BE2C (cell line): ENCODE data around the gene NPR1. TPM values are rescaled to one million over a fixed set of nuclear protein-coding genes. Genes with fewer than 3 reads are reported as not detected.

ENCODE experiments used
- DNase-seq: peaks from one replicate; pipeline ENCODE4 v3.0.0-alpha.2; 2020
- H3K27me3 ChIP-seq: fragments of 250-450 bp; sonication (Bioruptor Pico); 2 replicates; pipeline ENCODE4 v1.5.1; 2020; ENCODE audit warnings: mild to moderate bottlenecking
- H3K36me3 ChIP-seq: fragments of 250-450 bp; sonication (Bioruptor Pico); 2 replicates; pipeline ENCODE4 v1.5.1; 2020; ENCODE audit warnings: mild to moderate bottlenecking
- H3K4me1 ChIP-seq: fragments of 250-450 bp; sonication (Bioruptor Pico); 2 replicates; pipeline ENCODE4 v1.5.1; 2020
- H3K4me3 ChIP-seq: 2 replicates; pipeline ENCODE4 v1.5.1; 2011; ENCODE audit warnings: low read depth, low read length
- H3K9me3 ChIP-seq: fragments of 250-450 bp; sonication (Bioruptor Pico); 2 replicates; pipeline ENCODE4 v1.5.1; 2020
- CTCF ChIP-seq: IDR thresholded peaks from 2 replicates; pipeline ENCODE4 v1.5.1; 2012; ENCODE audit warnings: mild to moderate bottlenecking, low read depth, low read length
- polyA plus RNA-seq: library from polyadenylated mRNA; unstranded; fragments of >200 nt; gene quantifications from one replicate; pipeline ENCODE4 v1.2.1, GENCODE V29; 2012; ENCODE audit warnings: low read depth, missing spikeins; ENCODE audit not compliant: insufficient read length, insufficient read depth

The NPR1 gene
- 22.0 TPM for polyA plus RNA-seq

DNA sequence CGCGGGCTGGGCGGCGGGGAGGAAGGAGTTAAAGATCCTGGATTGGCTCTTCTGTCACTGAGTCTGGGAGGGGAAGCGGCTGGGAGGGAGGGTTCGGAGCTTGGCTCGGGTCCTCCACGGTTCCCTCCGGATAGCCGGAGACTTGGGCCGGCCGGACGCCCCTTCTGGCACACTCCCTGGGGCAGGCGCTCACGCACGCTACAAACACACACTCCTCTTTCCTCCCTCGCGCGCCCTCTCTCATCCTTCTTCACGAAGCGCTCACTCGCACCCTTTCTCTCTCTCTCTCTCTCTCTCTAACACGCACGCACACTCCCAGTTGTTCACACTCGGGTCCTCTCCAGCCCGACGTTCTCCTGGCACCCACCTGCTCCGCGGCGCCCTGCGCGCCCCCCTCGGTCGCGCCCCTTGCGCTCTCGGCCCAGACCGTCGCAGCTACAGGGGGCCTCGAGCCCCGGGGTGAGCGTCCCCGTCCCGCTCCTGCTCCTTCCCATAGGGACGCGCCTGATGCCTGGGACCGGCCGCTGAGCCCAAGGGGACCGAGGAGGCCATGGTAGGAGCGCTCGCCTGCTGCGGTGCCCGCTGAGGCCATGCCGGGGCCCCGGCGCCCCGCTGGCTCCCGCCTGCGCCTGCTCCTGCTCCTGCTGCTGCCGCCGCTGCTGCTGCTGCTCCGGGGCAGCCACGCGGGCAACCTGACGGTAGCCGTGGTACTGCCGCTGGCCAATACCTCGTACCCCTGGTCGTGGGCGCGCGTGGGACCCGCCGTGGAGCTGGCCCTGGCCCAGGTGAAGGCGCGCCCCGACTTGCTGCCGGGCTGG is at the start of gene NPR1:
Gene NPR1 (plus strand): TSS at position 170 of the 818 bp plus-strand sequence. CDS start 421 bp downstream, at position 591.
- no peaks in the 10 kb centered on the region for H3K9me3 ChIP-seq
- peaks cover 19% of the 10 kb centered on the region for H3K27me3 ChIP-seq
- H3K4me1 ChIP-seq = no peaks in the 10 kb centered on the region
- H3K4me3 ChIP-seq = peak within 1 kb of the TSS; percentile 59
- no peaks in the 10 kb centered on the region for H3K36me3 ChIP-seq
- TF ChIP-seq CTCF = 0 out of 2 replicates have a peak, but pooled peaks have one; percentile 7
- peak; percentile 52 for DNase-seq

GRCh38 chr1:153629343-153629665 is 49.2 kb upstream of the NPR1 start:
- Histone ChIP-seq H3K27me3 (no peaks in the 10 kb centered on the region), H3K36me3 (0 out of 2 replicates have a peak, but pooled peaks cover 2% of the 10 kb centered on the region), H3K4me3 (no peak overlapping the region), H3K4me1 (peaks cover 9% of the 10 kb centered on the region), H3K9me3 (no peaks in the 10 kb centered on the region)
- no peak for TF ChIP-seq CTCF
- no peak for DNase-seq

GRCh38 chr1:153629971-153630370 is 48.5 kb upstream of the NPR1 start:
- no peaks in the 10 kb centered on the region for H3K27me3 ChIP-seq
- no peaks in the 10 kb centered on the region for H3K9me3 ChIP-seq
- TF ChIP-seq CTCF = no peak
- H3K36me3 ChIP-seq = peaks cover 4% of the 10 kb centered on the region
- no peak for DNase-seq
- H3K4me1 ChIP-seq = peaks cover 9% of the 10 kb centered on the region
- H3K4me3 ChIP-seq = no peak overlapping the region

DNA sequence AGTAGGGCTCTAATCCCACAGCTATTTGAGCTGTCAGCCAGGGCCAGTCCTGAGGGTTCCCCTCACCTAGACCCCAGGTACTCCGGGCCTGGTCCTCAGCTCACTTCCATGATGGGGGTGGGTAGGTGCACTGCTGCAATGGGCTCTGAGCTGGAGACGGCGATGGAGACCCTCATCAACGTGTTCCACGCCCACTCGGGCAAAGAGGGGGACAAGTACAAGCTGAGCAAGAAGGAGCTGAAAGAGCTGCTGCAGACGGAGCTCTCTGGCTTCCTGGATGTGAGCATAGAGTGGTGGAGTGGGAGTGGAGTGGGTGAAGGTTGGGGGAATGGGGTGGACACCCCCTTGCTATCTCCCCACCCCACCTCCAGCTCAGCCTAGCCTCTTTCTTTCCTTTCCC is 48.1 kb upstream of the NPR1 start:
- no peaks in the 10 kb centered on the region for H3K27me3 ChIP-seq
- no peak for TF ChIP-seq CTCF
- DNase-seq = no peak
- no peaks in the 10 kb centered on the region for H3K9me3 ChIP-seq
- peaks cover 8% of the 10 kb centered on the region for H3K36me3 ChIP-seq
- H3K4me1 ChIP-seq = peaks cover 9% of the 10 kb centered on the region
- H3K4me3 ChIP-seq = no peak overlapping the region

DNA sequence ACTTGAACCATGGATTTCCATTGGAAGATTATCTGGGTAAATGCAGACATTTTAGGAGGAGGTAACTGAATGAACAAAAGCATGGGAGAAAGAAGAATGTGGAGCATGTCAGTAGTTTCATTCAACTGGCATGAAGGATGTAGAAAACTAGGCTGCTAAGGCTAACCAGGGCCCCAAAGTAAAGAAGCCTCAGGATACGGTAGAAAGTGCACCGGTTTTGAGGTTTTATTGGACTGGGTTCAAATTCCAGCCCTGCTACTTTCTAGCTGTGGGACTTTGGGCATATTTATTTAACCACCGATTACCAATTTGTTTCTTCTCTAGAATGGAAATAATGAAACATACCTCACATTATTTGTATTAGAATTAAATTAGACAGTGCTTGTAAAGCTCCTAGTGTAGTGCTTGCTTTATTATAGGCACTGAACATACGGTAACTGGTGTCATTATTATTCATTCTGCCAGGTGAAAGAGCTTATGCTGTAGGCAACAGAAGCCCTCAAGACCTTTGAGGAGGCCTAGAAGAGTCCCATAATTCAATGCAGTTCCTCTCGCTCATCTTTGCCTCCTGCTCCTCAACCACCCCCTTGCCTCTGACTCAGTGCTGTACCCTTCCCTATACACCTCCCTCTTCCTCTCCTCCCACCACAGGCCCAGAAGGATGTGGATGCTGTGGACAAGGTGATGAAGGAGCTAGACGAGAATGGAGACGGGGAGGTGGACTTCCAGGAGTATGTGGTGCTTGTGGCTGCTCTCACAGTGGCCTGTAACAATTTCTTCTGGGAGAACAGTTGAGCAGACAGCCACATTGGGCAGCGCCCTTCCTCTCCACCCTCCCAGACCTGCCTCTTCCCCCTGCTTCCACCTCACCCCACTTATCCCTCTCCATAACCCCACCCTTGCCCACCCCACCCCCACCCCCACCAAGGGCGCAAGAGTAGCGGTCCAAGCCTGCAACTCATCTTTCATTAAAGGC is 47.2 kb upstream of the NPR1 start:
- no peak overlapping the region for H3K4me3 ChIP-seq
- no peaks in the 10 kb centered on the region for H3K9me3 ChIP-seq
- TF ChIP-seq CTCF = no peak
- no peaks in the 10 kb centered on the region for H3K27me3 ChIP-seq
- peaks cover 15% of the 10 kb centered on the region for H3K36me3 ChIP-seq
- DNase-seq = no peak
- H3K4me1 ChIP-seq = peaks cover 9% of the 10 kb centered on the region
